Keratinocyte (primary cell): ENCODE results near the gene C17orf58. TPM values are rescaled to one million over a fixed set of nuclear protein-coding genes. Genes with fewer than 3 reads are reported as not detected.
"Not testable (repeated sequence)": the region's sequence is repeated elsewhere in the genome, so short reads cannot be mapped to it uniquely, and the experiment has no call there.

Source experiments
- DNase-seq: peaks from one replicate; pipeline ENCODE4 v3.0.0-alpha.2; 2011; ENCODE audit warnings: low read depth, missing footprints, low spot score
- FAIRE-seq: peaks from 2 replicates; lab custom pipeline; 2011; peaks lifted over from hg19 to GRCh38; lab: Jason Lieb, UNC
- H2AFZ ChIP-seq: 2 replicates; pipeline ENCODE4 v1.6.0; 2012; ENCODE audit warnings: low read length, control low read depth, inconsistent platforms; ENCODE audit not compliant: control insufficient read depth
- H3K27ac ChIP-seq: 2 replicates; pipeline ENCODE4 v1.5.1; 2011; ENCODE audit warnings: low read length; ENCODE audit not compliant: control insufficient read depth, insufficient read depth
- H3K27me3 ChIP-seq: 3 replicates; pipeline ENCODE4 v1.6.0; 2011; ENCODE audit warnings: low read length; ENCODE audit not compliant: control insufficient read depth, insufficient read depth; ENCODE audit errors: extremely low read depth
- H3K36me3 ChIP-seq, 2 experiments: 2 replicates in 1 of 2; 3 replicates in 1 of 2; pipeline ENCODE4 v1.5.1; 2011; ENCODE audit warnings: low read length in 2 of 2, mild to moderate bottlenecking in 1 of 2; ENCODE audit not compliant: control insufficient read depth in 2 of 2, insufficient read depth in 2 of 2; ENCODE audit errors: extremely low read depth in 1 of 2
- H3K4me1 ChIP-seq: 3 replicates; pipeline ENCODE4 v1.5.1; 2011; ENCODE audit warnings: low read length; ENCODE audit not compliant: control insufficient read depth, insufficient read depth; ENCODE audit errors: extremely low read depth
- H3K4me2 ChIP-seq: 3 replicates; pipeline ENCODE4 v1.6.0; 2011; ENCODE audit warnings: low read depth, low read length; ENCODE audit not compliant: control insufficient read depth, insufficient read depth; ENCODE audit errors: extremely low read depth
- H3K4me3 ChIP-seq, 3 experiments: fragments of 200-600 bp in 1 of 3; sonication (generic) in 1 of 3; 2 replicates in 2 of 3; 3 replicates in 1 of 3; pipeline ENCODE4 v1.5.1; 2011 to 2016; ENCODE audit warnings: low read length in 3 of 3, mild to moderate bottlenecking in 3 of 3, control low read depth in 2 of 3, inconsistent platforms in 1 of 3, low read depth in 1 of 3, mixed read lengths in 1 of 3, mixed run types in 1 of 3, moderate library complexity in 1 of 3; ENCODE audit not compliant: control insufficient read depth in 2 of 3, insufficient read depth in 2 of 3; ENCODE audit errors: extremely low read depth in 1 of 3
- H3K79me2 ChIP-seq: 2 replicates; pipeline ENCODE4 v1.6.0; 2012; ENCODE audit warnings: low read length; ENCODE audit not compliant: control insufficient read depth, insufficient read depth
- H3K9ac ChIP-seq: 3 replicates; pipeline ENCODE4 v1.6.0; 2011; ENCODE audit warnings: low read length; ENCODE audit not compliant: control insufficient read depth, insufficient read depth; ENCODE audit errors: extremely low read depth
- H3K9me1 ChIP-seq: 3 replicates; pipeline ENCODE4 v1.6.0; 2011; ENCODE audit warnings: low read length; ENCODE audit not compliant: control insufficient read depth, insufficient read depth; ENCODE audit errors: extremely low read depth
- H3K9me3 ChIP-seq: 2 replicates; pipeline ENCODE4 v1.5.1; 2012; ENCODE audit warnings: low read depth, low read length; ENCODE audit not compliant: control insufficient read depth
- H4K20me1 ChIP-seq: 3 replicates; pipeline ENCODE4 v1.6.0; 2011; ENCODE audit warnings: low read length; ENCODE audit not compliant: control insufficient read depth, insufficient read depth; ENCODE audit errors: extremely low read depth
- CTCF ChIP-seq, 3 experiments: IDR thresholded peaks in 1 of 3; conservative IDR thresholded peaks in 1 of 3; optimal IDR thresholded peaks in 1 of 3; 2 replicates in 2 of 3; 3 replicates in 1 of 3; pipeline versions ENCODE3 to v1.5.1; 2011; ENCODE audit warnings: low read length in 3 of 3, mild to moderate bottlenecking in 3 of 3, moderate library complexity in 2 of 3, control low read depth in 1 of 3, inconsistent platforms in 1 of 3; ENCODE audit not compliant: insufficient read depth in 2 of 3; ENCODE audit errors: extremely low read depth in 1 of 3
- EZH2 ChIP-seq: IDR thresholded peaks from one replicate; pipeline ENCODE4 v1.6.1; 2012; ENCODE audit warnings: inconsistent platforms, mild to moderate bottlenecking, low read length, moderate library complexity
- dilution Hi-C: fragments of 300-500 bp; cut with MboI; formaldehyde crosslinking; loops from one replicate; pipeline ENCODE4 v1.7.0; 2020; ENCODE audit warnings: low sequenced_read_pairs; ENCODE audit not compliant: extremely low pct_ligation_motif_present
- polyA plus RNA-seq, 5 experiments: library from polyadenylated mRNA; depleted of rRNA in 3 of 5; stranded (reverse) in 3 of 5; stranded (forward) in 1 of 5; unstranded in 1 of 5; fragments of >200 nt; gene quantifications; 1 replicate in 1 of 5; 2 replicates in 3 of 5; 3 replicates in 1 of 5; pipeline versions ENCODE4 v1.2.1 to v1.2.3, GENCODE V29; 2011 to 2012; ENCODE audit warnings: missing spikeins in 2 of 5, low read depth in 1 of 5, low replicate concordance in 1 of 5

Gene C17orf58
- polyA plus RNA-seq, 1 donor (not counting 4 experiments of a cell fraction or from before 2014, with no cell fraction given), result 6.1 TPM

DNA sequence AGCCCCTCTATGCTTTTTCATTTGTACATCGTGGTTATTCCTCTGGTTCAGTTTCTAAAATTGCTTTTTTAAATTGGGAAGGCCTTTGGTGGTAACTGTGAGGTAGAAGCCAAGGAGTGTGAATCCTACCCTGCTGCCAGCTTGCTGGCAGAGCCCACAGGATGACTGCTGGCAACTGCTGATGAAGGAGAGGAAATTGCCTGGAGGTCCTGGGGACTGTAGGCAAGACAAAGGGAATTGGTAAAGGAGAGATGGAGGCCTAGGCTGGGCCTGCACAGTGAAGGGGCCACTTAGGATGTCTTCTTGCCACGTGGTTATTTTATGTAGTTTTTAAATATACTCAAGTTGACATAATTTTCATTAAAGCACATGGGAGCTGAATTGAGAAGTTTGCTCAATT is 15.8 kb downstream of the C17orf58 start:
- no peak for FAIRE-seq
- no peaks in the 10 kb centered on the region for H3K9me3 ChIP-seq

DNA sequence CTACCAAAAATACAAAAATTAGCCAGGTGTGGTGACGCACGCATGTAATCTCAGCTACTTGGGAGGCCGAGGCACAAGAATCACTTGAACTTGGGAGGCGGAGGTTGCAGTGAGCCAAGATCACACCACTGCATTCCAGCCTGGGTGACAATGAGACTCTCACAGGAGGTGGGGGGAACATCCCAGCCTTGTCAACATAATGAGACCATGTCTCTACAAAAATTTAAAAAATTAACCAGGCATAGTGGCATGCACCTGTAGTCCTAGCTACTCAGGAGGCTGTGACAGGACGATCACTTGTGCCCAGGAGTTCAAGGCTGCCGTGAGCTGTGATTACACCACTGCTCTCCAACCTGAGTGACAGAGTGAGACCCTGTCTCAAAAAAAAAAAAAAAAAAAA is 20.0 kb downstream of the C17orf58 start:
- H4K20me1 ChIP-seq, H3K9me3 ChIP-seq, H3K79me2 ChIP-seq, H3K4me2 ChIP-seq, H3K4me3 ChIP-seq, H3K27me3 ChIP-seq, H2AFZ ChIP-seq, H3K4me1 ChIP-seq, DNase-seq, H3K9ac ChIP-seq, FAIRE-seq, H3K9me1 ChIP-seq, dilution Hi-C loops, H3K27ac ChIP-seq: not testable (repeated sequence)
- H3K36me3 ChIP-seq, result peaks cover 2 to 16% of the 10 kb centered on the region in 2 experiments

More for the DNA sequence above, 15.8 kb downstream of the C17orf58 start:
- no peaks in the 10 kb centered on the region for H3K79me2 ChIP-seq
- DNase-seq, result no peak
- no peak overlapping the region for H2AFZ ChIP-seq
- H3K27ac ChIP-seq, result no peak overlapping the region
- no peaks in the 10 kb centered on the region for H3K9me1 ChIP-seq
- no peaks in the 10 kb centered on the region for H4K20me1 ChIP-seq
- H3K9ac ChIP-seq, result no peak overlapping the region
- no peak for TF ChIP-seq EZH2
- TF ChIP-seq CTCF (optimal IDR thresholded peaks at IDR 0.05 in 1 of 3, IDR thresholded peaks at IDR 0.05 in 1 of 3, conservative IDR thresholded peaks at IDR 0.05 in 1 of 3; ENCODE audit: extremely low read depth in 1 of 3, insufficient read depth in 2 of 3, low read length in 3 of 3), result no peak
- H3K4me2 ChIP-seq, result no peak overlapping the region
- H3K4me3 ChIP-seq, result no peak overlapping the region
- H3K4me1 ChIP-seq, result no peaks in the 10 kb centered on the region
- dilution Hi-C loops, result no loop called here
- no peaks in the 10 kb centered on the region for H3K27me3 ChIP-seq
- peaks cover 2 to 10% of the 10 kb centered on the region in 2 experiments for H3K36me3 ChIP-seq

DNA sequence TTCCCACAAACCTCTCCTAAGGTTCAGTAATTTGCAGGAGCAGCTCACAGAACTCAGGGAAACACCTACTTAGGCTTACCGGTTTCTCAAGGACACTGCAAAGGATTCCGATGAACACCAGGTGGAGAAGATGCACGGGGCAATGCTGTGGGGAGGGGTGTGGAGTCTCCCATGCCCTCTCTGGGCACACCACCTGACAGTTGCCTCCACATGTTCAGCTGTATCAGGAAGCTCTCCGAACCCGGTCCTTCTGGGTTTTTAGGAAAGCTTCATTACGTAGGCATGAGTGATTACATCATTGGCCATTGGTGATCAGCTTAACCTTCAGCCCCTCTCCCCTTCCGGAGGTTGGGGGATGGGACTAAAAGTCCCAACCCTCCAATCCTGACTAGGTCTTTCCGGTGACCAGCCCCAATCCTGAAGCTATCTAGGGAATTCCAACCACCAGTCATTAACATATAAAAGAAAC is 21.6 kb downstream of the C17orf58 start:
- Histone ChIP-seq H3K4me3 (no peak overlapping the region), H3K9me1 (no peaks in the 10 kb centered on the region), H3K27me3 (no peaks in the 10 kb centered on the region), H3K36me3 (peaks cover 2 to 14% of the 10 kb centered on the region in 2 experiments), H4K20me1 (no peaks in the 10 kb centered on the region), H3K79me2 (no peaks in the 10 kb centered on the region), H3K4me2 (no peak overlapping the region), H2AFZ (no peak overlapping the region), H3K9me3 (no peaks in the 10 kb centered on the region), H3K4me1 (no peaks in the 10 kb centered on the region), H3K9ac (no peak overlapping the region), H3K27ac (no peak overlapping the region)
- FAIRE-seq, result no peak
- DNase-seq, result no peak
- dilution Hi-C loops, result no loop called here
- no peak for TF ChIP-seq EZH2
- no peak for TF ChIP-seq CTCF (optimal IDR thresholded peaks at IDR 0.05 in 1 of 3, IDR thresholded peaks at IDR 0.05 in 1 of 3, conservative IDR thresholded peaks at IDR 0.05 in 1 of 3; ENCODE audit: extremely low read depth in 1 of 3, insufficient read depth in 2 of 3, low read length in 3 of 3)
